GM12875 (cell line): ENCODE measurements around the gene CCNQ.
A peak's percentile ranks its signal among the peaks of the same experiment; 100 is the strongest.

Experiments
- H3K4me3 ChIP-seq: one replicate; pipeline ENCODE4 v1.5.1; 2011; ENCODE audit warnings: low read depth, low read length, control low read depth
- TF ChIP-seq, protein P1 (sequence below): IDR thresholded peaks from 2 replicates; pipeline ENCODE4 v1.5.1; 2011; ENCODE audit warnings: low read depth, mild to moderate bottlenecking, control low read depth, inconsistent platforms, low read length, moderate library complexity, borderline replicate concordance; ENCODE audit not compliant: insufficient read depth

Gene CCNQ

DNA sequence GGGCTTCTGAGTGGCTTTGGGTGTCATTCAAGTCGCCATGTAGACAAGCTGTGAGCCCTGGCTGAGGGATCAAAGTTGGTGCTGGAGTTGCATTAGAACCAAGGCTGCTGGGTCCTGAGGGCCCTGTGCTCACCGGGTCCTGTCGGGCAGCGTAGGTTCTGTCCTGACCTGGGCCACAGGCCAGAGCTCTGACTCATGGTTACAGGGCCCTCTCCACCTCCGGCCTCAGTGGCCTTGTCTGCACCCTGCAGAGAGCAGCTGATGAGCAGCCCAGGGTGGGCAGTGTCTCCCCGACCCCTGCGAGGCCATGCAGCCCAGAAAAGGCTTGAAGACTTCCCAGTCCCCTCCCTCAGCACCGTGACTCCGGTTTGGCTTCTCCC lies 59.0 kb downstream of the CCNQ start:
- TF ChIP-seq, protein P1, sequence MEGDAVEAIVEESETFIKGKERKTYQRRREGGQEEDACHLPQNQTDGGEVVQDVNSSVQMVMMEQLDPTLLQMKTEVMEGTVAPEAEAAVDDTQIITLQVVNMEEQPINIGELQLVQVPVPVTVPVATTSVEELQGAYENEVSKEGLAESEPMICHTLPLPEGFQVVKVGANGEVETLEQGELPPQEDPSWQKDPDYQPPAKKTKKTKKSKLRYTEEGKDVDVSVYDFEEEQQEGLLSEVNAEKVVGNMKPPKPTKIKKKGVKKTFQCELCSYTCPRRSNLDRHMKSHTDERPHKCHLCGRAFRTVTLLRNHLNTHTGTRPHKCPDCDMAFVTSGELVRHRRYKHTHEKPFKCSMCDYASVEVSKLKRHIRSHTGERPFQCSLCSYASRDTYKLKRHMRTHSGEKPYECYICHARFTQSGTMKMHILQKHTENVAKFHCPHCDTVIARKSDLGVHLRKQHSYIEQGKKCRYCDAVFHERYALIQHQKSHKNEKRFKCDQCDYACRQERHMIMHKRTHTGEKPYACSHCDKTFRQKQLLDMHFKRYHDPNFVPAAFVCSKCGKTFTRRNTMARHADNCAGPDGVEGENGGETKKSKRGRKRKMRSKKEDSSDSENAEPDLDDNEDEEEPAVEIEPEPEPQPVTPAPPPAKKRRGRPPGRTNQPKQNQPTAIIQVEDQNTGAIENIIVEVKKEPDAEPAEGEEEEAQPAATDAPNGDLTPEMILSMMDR: no peak
- no peak overlapping the region for H3K4me3 ChIP-seq

DNA sequence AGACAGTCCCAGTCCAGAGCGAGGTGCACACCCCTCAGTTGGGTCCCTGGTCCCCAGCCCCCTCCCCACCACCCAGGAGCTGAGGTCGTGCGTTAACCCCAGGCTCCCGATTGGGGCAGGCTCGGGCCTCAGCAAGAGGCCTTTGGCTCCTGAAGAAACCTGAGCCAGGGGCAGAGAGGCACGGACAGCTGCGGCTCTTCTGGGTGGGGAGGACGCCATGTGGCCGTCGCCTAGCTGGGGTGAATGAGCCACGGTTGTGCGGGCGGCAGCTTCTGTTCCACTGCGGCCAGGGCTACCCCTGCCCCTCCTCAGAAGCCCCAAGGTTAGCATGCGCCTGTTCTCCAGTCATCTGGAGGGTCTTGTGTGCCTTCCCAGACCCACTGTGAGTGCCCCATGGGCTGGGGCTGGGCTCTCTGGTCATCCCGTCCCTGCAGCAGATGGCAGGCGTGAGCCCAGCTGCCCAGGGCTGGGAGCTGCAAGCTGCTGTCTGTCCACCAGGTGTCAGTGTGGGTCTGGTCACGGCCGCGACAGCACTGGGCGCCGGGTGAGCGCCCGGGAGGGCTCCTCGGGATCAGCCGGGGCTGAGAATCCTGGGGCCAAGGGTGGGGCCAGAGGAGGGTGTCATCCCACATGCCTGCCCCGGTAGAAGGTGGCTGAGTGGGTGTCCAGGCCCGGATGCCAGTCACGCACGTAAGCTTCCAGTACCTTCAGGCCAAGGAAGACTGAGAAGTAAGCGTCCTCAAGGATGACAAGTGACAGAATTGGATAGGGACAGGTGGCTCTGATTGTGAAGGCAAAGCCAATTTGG lies 59.6 kb downstream of the CCNQ start:
- no peak overlapping the region for H3K4me3 ChIP-seq
- TF ChIP-seq, protein P1: peak; percentile 92

DNA sequence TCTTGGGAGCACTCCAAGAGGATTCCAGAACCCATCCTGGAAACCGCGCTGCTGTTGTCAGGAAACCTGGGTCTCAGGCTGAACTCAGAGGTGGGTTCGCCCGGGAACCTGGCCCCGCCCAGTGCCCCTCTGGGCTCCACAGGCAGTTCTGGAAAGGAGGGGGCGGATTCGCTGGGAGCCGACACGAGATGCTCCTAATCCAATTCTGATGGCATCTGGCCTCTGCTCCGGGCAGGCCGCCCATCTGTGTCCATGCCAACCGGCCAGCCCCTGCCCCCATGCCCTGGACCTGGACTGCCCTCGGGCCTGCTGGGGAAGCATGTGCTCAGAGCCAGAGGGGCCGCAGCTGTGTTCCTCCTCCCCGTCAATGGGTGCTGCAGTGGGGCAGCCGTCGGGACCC lies 60.5 kb downstream of the CCNQ start:
- TF ChIP-seq, protein P1: no peak
- no peak overlapping the region for H3K4me3 ChIP-seq
